C4-2B (cell line): ENCODE data around the gene CEACAM18.

ENCODE experiments used
- H3K27ac ChIP-seq: fragments of 450-650 bp; 2 replicates; pipeline ENCODE4 v1.5.1; 2017
- ZFX ChIP-seq: fragments of 450-650 bp; IDR thresholded peaks from 2 replicates; pipeline ENCODE4 v1.6.1; 2017
- TF ChIP-seq, protein P1 (sequence below): fragments of 450-650 bp; conservative IDR thresholded peaks from 2 replicates; pipeline ENCODE4 v1.5.1; 2017; ENCODE audit warnings: mild to moderate bottlenecking

CEACAM18 gene

DNA sequence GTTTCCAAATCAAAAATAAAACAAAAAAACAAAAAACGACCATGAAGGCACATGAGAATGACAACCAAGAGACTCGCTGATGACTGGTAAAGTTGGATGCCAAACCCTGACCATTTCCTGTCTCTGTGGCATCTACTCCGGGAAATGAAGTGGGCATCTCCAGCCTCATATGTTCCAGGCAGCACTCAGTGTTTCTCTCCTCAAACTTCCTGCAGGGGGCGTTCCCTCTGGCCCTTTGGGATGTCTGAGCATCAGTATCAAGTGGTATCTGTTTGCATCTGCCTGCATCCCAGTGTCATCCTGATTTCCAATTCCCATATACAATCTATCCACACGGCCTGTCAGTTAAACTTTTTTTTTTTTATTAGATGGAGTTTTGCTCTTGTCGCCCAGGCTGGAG lies 33.0 kb downstream of the CEACAM18 start:
- no peak overlapping the region for H3K27ac ChIP-seq
- no peak for TF ChIP-seq ZFX
- TF ChIP-seq, protein P1, sequence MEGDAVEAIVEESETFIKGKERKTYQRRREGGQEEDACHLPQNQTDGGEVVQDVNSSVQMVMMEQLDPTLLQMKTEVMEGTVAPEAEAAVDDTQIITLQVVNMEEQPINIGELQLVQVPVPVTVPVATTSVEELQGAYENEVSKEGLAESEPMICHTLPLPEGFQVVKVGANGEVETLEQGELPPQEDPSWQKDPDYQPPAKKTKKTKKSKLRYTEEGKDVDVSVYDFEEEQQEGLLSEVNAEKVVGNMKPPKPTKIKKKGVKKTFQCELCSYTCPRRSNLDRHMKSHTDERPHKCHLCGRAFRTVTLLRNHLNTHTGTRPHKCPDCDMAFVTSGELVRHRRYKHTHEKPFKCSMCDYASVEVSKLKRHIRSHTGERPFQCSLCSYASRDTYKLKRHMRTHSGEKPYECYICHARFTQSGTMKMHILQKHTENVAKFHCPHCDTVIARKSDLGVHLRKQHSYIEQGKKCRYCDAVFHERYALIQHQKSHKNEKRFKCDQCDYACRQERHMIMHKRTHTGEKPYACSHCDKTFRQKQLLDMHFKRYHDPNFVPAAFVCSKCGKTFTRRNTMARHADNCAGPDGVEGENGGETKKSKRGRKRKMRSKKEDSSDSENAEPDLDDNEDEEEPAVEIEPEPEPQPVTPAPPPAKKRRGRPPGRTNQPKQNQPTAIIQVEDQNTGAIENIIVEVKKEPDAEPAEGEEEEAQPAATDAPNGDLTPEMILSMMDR: peak; percentile 51

DNA sequence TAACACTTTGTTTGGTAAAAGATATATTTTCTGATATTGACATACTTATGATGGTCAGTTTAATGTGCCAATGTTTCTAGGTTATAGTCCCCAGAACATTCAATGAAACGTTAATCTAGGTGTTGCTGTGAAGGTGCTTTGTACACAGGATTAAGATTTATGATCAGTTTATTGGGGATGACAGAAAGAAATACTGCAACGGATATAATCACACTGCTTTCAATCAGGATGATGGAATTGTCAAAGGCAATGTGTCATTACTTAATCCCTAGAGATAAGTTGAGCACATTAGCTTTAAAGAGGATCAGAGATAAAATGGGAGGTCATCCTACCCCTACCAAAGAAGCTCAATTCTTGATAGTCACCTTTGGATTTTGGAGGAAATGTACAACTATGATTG lies 35.6 kb downstream of the CEACAM18 start:
- H3K27ac ChIP-seq: no peak overlapping the region
- TF ChIP-seq, protein P1: no peak
- no peak for TF ChIP-seq ZFX

DNA sequence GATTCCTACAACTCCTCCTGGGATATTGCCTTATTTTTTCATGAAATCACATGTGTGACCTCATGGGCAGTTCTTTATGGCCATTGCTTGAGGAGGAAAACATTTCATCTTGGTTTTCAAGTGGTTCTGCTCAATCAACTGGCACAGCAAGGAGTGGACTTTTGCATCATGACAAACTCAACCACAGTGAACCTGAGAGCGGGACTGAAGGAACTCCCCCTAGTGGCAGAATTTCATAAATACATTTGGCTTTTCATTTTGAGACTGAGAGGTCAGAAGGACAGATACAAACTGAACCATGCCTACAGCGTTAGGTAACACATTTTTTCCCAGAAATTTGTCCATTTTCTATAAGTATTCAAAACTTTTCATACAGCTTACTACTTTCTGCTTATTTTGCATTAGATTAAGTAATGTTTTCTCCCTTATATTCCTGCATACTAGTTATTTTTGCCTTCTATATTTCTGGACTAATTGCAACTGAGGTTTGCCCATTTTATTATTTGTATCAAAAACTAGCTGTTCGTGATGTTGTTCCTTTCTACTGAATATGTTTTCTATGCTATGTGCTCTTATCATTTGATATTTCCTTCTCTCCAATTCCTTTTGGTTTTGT lies 36.6 kb downstream of the CEACAM18 start:
- TF ChIP-seq, protein P1: peak; percentile 89
- no peak for TF ChIP-seq ZFX
- no peak overlapping the region for H3K27ac ChIP-seq

DNA sequence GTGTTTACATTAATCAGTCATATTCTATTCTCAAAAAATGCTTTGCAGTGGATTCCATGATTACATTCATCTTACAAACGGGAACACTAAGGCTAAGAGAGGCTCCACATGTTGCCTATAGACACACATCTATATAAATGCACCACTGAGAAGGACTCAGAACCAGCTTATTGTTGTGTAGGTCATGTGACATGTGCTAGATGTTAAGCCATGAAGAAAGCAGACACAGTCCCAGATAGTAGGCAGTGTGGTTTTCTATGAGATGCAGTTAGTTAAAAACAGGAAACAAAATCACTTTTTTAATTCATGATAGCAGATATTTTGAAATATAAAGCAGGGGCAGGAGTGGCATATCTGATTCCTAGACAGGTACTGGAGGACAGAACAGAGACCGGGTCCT lies 42.4 kb downstream of the CEACAM18 start:
- no peak for TF ChIP-seq ZFX
- TF ChIP-seq, protein P1: no peak
- H3K27ac ChIP-seq: no peak overlapping the region

DNA sequence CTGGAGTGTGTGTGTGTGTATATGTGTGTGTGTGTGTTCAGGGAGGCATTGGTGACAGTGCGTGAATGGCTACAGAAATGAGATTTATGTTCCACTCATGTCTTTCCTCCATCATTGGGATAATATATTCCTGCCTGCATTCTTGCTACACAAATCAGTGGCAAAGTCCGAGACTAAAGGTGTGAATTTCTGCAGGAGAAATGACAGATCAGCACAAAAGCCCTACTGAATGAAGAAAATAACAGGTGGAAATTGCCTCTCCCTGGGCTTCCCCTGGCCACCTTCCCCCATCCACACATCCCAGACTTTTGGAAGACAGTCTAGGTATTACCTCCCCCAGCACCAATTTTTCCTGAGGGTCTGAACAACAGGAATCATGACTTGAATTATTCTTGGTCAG lies 43.0 kb downstream of the CEACAM18 start:
- no peak for TF ChIP-seq ZFX
- TF ChIP-seq, protein P1: no peak
- no peak overlapping the region for H3K27ac ChIP-seq

DNA sequence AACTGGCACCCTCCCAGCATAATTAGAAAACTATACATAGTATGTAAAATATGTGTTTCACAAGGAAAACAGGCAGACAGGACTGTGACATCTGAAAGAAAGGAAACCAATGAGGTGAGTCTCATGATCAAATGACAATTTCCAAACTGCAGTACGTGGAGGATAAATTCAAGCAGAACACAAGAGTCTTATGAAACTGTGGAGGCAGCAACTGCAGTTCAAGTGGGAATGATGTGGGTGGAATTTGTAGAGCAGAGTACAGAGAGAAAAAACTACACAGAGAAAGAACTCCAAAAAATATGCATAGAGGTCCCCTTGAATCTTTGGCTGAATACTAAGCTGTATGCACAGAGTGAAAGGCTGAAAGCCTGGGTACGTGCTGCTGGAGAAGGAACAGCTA lies 43.4 kb downstream of the CEACAM18 start:
- TF ChIP-seq, protein P1: no peak
- no peak for TF ChIP-seq ZFX
- H3K27ac ChIP-seq: no peak overlapping the region

DNA sequence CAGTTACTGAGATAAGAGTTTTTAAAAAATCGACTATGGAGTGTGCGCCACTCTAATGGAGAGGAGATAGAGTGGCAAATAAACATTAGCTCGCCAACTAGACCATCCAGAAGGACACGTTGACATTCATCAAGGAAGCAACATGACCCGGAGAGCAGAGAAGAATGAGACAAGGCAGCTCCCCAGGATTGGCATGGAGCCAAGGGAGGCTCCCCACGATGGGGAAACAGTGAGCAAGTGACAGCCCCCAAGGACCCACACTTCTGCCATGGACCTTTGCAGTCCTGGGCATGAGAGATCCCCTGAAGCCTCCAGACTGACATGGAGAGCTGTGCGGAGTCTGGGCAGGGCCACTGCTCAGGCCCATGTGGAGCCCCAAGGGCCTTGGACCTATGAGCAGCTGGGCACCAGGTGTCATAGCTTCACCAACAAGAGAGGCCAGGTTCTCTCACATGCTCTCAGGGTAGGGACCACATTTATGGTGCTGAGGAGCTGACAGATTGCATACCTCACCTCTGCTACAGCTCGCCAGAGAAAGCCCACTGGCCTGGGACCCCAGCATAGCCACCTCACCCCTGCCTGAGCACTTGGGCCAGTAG lies 46.4 kb downstream of the CEACAM18 start:
- TF ChIP-seq, protein P1: no peak
- no peak for TF ChIP-seq ZFX
- no peak overlapping the region for H3K27ac ChIP-seq
